HG03460 (cell line): ENCODE data around the gene CSK.
"Not testable (repeated sequence)": the region's sequence is repeated elsewhere in the genome, so short reads cannot be mapped to it uniquely, and the experiment has no call there.

ENCODE experiments used
- ATAC-seq: cut with Tn5 transposase; IDR thresholded peaks from one replicate; pipeline ENCODE4 v1.9.1; 2021; ENCODE audit not compliant: unreplicated experiment

The CSK gene

DNA sequence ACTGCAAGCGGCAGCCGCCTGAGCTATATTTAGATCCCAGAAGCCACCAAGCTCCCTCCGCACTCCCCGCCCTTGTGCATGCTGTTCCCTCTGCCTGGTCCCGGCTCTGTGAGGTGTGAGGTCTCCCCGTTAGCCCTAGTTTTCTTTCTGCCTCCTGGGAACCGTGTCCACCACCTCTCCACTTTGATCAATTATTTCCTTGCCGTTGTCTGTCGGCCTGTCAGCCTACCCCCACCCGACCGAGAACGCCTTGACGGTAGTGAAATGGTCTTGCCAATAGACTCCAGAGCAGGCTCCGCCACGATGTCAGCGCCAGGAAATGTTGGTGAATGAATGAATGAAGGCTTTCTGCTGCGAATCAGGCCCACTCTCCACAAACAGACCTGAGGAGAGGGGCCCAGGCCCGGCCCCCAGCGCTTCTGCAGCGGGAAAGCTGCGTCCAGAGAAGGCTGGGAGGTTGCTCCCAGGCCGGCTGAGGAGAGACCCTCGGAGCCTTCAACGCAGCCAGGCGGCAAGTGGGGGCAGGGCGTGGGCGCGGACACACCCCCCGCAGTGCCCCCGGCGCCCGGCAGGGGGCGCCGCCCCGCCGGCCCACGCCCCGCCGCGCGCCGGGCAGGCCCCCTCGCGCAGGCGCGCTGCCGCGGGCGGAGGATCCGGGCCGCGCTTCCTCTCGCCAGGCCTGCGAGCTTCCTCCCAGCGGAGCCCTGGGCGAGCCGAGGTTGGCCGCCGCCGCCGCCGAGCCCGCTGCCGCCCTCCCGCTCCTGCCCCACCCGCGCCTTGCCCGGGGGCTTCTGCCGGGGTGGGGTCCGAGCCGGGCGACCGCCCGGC is at the start of gene CSK:
TSS of gene CSK (plus strand) at position 650 of the 828 bp plus-strand sequence. CDS start 16,218 bp downstream, outside the sequence.
- ATAC-seq = peak; percentile 18

DNA sequence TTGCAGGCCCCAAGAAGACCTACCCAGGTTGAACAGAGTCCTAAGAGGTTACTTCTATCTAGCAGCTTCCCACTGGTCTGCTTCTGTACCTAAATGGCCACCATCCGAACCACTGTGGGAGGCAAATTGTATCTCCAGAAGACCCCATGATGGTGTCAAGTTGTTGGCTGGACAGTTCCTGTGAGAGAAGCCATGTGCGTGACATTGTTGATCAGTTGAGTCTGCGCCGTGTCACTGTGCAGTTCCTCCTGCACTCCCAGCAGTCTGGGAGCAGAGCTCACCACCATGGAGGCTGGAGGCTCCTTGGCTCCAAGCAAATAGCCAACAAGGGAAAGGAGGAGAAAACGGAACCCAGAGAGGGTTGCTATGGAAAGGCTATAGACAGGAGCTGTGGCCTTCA is 49.0 kb upstream of the CSK start:
- no peak for ATAC-seq

DNA sequence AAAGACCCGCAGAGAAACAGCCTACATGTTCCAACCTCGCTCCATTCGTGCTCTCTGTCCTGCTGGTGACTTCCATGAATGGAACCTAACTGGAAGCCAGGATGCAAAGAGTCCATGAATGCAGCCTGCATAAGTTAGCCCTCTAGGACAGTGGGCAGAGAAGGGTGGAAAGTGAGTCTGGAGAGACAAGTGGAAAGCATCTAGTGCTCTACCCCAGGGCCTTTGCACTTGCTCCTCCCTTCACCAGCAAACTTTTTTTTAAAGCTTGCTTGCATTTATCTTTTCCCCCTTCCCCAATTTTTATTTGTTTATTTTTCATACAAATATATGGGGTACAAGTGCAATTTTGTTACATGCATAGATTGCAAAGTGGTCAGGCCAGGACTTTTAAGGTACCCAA is 48.6 kb upstream of the CSK start:
- no peak for ATAC-seq

DNA sequence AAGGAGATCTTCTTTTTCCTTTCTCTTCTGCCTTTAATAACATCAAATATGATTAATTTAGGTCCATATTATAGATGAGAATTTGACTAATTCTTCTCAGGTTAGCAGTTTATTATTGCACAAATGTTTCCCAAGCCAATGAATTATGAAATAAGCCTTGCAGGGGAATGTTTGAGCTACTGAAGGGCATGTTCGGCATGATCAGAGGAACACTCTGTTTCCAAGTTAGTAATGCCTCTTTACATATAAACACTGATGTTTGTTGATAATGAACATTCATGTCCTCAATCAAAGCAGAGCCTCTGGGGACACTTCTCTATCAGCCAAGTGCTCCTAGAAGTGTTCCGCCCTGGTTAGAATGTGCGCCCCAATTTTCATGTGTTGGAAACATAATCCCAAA is 46.6 kb upstream of the CSK start:
- ATAC-seq = no peak

DNA sequence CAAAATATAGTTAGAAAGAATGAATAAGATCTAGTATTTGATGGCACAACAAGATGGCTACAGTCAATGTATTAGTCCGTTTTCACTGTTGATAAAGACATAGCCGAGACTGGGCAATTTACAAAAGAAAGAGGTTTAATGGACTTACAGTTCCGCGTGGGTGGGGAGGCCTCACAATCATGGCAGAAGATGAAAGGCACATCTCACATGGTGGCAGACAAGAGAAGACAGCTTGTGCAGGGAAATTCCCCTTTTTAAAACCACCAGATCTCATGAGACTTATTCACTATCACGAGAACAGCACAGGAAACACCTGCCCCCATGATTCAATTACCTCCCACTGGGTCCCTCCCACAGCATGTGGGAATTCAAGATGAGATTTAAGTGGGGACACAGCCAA is 43.6 kb upstream of the CSK start:
- ATAC-seq = not testable (repeated sequence)

DNA sequence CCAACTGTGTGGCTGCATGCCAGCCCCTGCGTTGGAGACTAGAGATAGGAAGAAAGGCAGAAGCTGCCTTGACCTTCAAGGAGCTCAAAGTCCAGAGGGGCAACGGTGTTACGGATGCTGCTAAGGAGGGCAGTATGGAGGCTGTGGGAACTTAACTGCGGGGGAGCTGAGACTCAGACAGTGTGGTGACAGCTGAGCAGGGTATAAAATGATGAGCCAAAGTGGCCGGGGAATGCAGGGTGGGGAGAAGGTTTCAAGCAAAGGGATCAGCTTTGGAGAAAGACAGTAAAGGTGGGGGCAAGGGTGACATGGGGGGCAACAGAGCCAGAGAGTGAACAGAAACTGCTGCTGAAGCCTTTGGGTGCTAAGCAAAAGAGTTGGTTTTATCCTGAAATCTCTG is 39.5 kb upstream of the CSK start:
- no peak for ATAC-seq

DNA sequence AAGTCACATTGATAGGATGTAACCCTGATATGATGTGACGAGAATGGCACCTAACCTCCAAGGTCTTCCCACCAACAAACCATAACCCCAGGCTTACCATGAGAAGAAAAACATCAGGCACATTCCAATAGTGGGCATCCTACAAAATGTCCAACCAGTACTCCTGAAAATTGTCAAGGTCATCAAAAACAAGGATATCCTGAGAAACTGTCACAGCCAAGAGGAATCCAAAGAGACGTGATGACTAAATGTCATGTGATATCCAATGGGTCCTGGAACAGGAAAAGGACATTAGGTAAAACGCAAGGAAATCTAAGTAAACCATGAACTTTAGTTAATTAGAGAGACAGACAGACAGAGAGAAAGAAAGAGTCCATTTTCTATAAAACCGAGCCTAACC is 35.5 kb upstream of the CSK start:
- no peak for ATAC-seq

DNA sequence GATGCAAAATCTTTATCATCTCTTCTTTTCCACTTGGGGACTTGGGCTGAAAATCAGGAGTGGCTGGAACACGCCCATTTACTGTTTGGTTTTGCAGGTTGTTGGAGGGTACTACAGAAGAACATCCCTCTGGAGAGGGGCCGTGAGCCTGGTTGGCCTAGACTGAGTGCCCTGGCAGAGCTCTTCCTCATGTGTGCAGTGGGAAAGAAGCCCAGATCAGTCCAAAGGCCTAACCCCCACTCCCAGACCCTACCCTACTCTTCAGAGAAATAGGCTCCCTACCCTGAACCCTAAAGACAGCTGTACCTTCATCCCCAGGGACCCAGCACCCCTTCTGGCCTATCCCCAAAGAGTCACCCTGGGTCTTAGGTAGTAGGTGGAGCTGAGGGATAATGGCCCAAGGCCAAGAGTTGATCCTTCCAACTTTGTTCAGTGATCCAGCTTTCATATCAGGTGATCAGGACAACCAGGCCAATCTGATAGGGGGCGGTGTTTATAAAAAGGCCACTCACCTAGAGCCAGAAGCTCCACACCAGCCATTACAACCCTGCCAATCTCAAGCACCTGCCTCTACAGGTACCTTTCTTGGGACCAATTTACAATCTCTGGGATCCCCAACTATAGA is 33.4 kb upstream of the CSK start, which contains the start of gene CYP1A2:
TSS of gene CYP1A2 (plus strand) at position 524 of the 625 bp plus-strand sequence. CDS start 894 bp downstream, outside the sequence.
- ATAC-seq = no peak

DNA sequence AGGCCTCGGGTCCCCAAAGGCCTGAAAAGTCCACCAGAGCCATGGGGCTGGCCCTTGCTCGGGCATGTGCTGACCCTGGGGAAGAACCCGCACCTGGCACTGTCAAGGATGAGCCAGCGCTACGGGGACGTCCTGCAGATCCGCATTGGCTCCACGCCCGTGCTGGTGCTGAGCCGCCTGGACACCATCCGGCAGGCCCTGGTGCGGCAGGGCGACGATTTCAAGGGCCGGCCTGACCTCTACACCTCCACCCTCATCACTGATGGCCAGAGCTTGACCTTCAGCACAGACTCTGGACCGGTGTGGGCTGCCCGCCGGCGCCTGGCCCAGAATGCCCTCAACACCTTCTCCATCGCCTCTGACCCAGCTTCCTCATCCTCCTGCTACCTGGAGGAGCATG is 32.0 kb upstream of the CSK start:
- no peak for ATAC-seq

DNA sequence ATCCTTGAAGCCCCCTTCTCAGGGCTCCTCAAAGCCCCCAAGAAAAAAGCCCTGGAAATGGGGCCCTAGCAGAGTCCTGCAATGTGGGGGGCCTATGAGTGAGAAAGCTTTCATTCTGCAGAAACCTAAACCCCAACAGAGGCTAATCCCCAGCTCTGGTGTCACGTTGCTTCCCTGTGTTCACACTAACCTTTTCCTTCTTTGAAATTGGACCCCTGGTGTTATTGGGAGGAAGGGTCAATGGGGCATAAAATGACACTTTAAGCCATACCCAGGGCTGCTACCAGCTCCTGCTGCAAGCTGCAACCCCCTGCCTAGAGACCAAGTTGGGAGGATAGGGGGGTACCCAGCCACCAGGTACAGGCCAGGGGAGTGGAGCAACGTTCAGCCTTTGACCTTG is 31.1 kb upstream of the CSK start:
- ATAC-seq = no peak

DNA sequence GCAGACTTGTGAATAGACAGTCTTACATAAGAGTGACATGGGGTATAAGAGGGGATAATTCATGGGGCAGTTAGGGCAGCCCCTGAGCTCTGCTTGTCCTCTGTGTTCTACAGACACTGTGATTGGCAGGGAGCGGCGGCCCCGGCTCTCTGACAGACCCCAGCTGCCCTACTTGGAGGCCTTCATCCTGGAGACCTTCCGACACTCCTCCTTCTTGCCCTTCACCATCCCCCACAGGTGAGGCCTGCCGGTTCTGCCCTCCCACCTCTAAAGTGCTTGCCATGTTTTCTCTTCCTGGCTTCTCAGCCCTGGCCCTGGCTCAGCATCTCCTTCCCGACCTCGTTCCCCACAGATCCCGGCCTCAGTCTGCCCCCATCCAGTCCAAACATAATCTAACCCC is 29.9 kb upstream of the CSK start:
- no peak for ATAC-seq

DNA sequence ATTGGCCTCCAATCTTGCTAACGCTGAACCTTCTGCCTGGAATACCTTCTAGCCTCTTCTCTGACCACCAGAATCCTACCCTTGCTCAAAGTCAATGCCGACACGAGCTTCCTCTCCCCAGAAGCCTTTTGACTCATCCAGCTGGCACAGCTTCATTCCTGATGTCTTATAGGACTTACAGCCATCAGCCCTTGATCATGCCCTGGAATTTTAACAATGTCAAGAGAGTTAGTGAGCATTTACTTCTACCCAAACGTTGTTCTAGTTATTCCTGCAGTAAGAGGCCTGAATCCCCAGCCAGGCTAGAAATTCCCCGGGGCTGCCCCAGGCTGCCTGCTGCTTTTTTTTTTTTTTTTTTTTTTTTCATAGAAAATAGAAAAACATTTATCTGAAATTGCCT is 29.3 kb upstream of the CSK start:
- no peak for ATAC-seq

DNA sequence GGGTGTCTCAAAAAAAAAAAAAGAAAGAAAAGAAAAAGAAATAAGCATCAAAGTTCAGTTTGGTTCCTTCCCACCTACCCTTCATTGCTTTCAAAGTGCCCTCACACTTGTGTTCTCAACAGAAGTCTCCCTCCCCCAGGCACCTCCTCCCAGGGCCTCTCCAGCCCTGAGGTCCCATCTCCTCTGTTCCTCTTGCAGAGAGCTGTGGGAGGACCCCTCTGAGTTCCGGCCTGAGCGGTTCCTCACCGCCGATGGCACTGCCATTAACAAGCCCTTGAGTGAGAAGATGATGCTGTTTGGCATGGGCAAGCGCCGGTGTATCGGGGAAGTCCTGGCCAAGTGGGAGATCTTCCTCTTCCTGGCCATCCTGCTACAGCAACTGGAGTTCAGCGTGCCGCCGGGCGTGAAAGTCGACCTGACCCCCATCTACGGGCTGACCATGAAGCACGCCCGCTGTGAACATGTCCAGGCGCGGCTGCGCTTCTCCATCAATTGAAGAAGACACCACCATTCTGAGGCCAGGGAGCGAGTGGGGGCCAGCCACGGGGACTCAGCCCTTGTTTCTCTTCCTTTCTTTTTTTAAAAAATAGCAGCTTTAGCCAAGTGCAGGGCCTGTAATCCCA is 27.2 kb upstream of the CSK start:
- no peak for ATAC-seq

DNA sequence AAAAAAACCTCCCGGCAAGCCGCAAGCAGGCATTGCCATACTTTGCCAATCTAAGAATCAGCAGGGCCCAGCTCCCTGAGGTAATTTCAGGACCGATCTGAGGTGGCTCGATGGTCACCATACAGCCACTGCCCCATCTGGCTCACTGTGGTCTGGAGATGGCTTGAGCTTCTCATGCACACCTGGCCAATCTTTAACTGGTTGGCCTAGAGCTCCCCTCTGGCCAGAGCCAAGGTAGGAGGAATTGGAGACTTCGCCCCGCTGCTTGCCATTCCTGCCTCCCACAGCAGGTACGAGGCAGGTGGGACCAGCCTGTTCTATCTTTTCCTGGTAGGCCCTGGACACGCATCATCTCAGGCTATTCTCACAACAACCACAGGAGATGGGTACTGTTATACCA is 23.1 kb upstream of the CSK start:
- no peak for ATAC-seq

DNA sequence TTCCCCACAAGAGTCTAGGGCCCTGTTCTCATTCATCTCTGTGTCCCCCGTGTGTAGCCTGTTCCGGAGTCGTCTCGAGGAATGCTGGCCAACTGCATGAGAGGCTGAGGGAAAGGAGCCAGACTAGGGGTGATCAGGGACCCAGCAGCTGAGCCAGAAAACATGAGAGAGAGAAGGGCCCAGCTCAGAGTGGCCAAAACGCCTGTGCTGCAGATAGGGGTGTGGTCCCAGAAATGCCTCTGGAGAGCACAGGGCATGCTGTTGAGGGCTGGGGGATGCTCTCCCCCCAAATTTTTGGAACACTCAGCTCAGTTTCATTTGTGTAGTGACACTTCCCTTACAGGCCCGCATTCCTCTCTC is 19.1 kb upstream of the CSK start:
- no peak for ATAC-seq

DNA sequence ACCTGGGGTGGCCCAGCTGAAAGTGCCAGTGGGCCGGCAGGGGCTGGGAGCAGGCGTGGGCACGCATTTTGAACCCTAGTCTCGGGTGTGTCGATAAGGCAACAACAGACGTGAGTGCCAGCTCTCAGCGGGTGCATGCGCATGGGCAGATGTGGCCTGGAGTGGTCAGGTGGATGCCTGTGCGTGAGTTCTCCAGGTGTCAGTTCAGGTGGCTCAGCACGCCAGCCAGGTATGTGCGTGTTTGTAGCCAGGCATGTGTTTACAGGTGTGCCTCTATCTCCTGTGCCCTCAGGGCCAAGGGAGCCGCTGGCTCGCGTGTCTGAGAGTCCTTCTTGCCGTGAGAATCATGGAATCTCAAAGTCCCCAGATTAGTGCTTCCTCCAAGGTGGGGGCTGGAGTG is 18.5 kb upstream of the CSK start:
- ATAC-seq = no peak

DNA sequence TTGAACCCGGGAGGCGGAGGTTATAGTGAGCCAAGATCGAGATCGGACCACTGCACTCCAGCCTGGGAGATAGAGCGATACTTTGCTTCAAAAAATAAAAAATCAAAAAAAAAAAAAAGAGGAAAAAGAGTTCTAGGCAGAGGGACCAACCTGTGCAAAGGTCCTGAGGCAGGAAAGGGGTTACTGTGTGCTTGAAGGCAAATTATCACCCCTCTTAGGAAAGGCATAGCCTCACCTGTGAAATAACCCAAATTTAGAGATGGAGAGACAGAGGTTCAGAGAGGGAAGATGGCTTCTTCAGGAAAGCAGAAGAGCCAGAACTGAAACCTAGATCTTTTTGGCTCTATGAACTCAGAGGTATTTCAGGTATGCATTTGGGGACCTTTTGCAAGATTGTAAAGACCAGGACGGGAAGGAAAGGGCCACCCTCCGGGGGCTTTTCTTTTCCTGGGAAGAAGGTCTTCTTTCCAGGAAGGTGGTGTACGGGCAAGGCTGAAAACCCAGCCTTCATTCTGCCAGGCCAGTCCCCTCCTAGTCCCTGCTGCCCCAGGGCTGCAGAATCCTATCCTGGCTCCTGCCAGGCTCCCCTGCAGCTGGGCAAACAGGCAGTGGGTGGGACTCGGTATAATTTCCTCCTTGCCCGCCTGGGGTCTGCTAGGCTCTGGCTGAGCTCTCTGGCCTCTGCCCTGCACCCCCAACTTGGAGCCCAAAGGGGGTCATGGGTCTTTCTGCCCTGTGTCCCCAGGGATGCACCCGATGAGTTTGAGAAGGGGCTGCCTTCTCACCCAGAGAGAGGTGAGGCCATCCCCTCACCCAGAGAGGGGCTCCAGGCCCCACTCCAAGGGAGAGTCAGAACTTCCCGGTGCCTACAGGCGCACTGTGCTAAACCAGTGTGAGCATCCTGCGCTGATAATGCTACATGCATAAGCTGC is 14.4 kb upstream of the CSK start:
- no peak for ATAC-seq

DNA sequence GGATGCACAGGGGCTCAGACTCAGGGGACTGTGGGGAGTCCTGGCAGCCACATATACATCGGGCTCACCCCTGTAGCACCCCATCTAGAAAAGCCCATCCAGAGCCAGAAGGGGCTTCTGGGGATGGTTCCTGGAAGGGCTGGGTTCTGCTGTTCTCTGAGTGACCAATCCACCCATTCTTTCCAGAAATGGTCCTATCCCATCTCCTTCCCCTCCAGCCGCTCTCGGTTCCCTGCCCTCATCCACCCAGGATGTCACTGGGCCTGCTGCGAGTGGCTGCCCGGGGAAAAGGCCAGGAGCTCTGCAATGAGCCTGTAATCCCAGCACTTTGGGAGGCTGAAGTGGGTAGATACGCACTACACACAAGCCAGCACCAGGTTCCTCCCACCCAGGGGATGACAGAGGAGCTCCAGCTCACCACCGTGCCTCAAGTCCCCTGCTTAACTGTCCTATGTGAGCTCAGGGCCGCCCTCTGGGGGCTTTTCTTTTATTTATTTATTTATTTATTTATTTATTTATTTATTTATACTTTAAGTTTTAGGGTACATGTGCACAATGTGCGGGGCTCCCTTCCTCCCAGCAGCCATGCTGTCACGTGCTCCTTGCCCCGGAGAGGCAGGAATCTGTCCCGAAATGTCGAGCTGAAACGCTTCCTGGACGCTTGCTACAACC is 13.6 kb upstream of the CSK start:
- no peak for ATAC-seq

DNA sequence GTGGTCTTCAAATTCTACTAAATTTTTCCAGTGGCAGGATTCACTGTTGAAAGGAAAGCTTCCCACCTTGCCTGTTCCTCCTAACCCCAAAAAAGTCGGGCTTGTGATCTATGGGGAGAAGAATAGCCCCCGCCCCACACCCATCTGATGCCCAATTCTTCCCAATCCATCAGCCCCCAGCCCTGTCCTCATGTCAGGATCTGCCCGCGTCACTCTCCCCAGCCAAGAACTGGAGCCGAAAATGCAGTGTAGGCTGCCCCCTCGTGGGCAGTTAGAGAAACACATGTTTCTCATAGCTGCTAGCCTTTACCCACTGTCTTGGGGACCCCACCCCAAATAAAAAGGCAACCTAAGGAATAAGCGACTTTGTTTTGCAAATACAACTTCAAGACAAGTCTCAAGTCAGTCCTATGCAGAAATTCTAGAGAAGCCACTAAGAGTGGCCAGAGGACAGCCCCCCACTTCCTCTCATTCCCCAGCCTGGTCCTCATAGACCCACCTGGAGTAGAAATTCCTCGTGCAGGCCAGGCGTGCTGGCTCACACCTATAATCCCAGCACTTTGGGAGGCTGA is 13.0 kb upstream of the CSK start:
- no peak for ATAC-seq

DNA sequence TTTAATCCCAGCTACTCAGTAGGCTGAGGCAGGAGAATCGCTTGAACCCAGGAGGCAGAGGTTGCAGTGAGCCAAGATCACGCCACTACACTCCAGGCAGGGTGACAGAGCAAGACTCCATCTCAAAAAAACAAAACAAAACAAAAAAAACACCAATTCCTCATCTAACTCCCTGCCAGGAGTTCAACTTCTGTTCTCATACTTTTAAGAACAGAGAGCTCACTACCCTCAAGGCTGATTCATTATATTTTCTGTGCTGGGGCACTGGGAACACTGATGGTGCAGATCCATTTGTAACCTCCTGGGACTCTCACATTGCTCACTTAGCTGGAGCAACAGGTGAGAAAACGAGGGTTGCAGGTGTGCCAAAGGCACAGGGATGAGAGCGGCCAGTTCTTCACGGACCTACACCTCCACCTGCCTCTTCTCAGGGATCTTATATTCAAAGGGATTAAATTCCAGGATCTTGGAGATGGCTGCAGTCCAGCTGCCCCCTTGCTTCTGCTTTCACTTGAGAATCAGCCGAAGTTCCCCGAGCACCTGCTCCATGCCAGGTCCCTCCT is 12.3 kb upstream of the CSK start:
- no peak for ATAC-seq
